Right cardiac atrium (tissue), 5 donors: ENCODE measurements around the gene RAD9B. TPM values are rescaled to one million over a fixed set of nuclear protein-coding genes. Genes with fewer than 3 reads are reported as not detected.
"Not testable (repeated sequence)": the region's sequence is repeated elsewhere in the genome, so short reads cannot be mapped to it uniquely, and the experiment has no call there.

Source experiments
- ATAC-seq, 2 donors: fragments of 200-7000 bp; cut with Tn5 transposase; one replicate each; pipeline versions ENCODE4 v1.8.0 to v1.9.1; 2020; ENCODE audit warnings: moderate library complexity in 2 of 2, mild to moderate bottlenecking in 1 of 2
- DNase-seq, 3 donors: peaks; one replicate each; pipeline ENCODE4 v3.0.0-alpha.2; 2020
- H3K27ac ChIP-seq: one replicate; pipeline ENCODE4 v1.5.1; 2013; ENCODE audit warnings: mild to moderate bottlenecking, low read length, control low read depth, moderate library complexity
- H3K27me3 ChIP-seq: one replicate; pipeline ENCODE4 v1.6.1; 2013; ENCODE audit not compliant: control insufficient read depth, insufficient read depth
- H3K4me1 ChIP-seq: one replicate; pipeline ENCODE4 v1.6.1; 2013; ENCODE audit warnings: low read length; ENCODE audit not compliant: control insufficient read depth, insufficient read depth
- H3K4me3 ChIP-seq: one replicate; pipeline ENCODE4 v1.5.1; 2013; ENCODE audit warnings: low read length, control low read depth
- H3K9me3 ChIP-seq: one replicate; pipeline ENCODE4 v1.6.1; 2013; ENCODE audit warnings: low read length; ENCODE audit not compliant: control insufficient read depth
- WGBS: extraction: QIAGEN DNeasy Blood & Tissue Kit; methylation state at CpG from one replicate; pipeline ENCODE4 v1.1.7; 2013; 5-methylcytosine and 5-hydroxymethylcytosine counted together
- intact Hi-C, 4 donors: fragments of 100-400 bp; cut with DNase I; formaldehyde crosslinking; loops; one replicate each; pipeline versions ENCODE4 v1.11.0 to v1.14.0; 2022 to 2023
- long read RNA-seq, 4 donors: library from polyadenylated mRNA; unstranded; transcript quantifications; one replicate each; pipeline ENCODE4 v2.0.0, GENCODE V29; 2020 to 2021
- polyA plus RNA-seq: library from polyadenylated mRNA; stranded (reverse); fragments of 200-250 nt; gene quantifications from one replicate; pipeline ENCODE4 v1.2.3, GENCODE V29; 2013
- total RNA-seq, 4 donors: library from RNA; stranded (reverse); fragmentation: NEBNext Ultra II Directional; extraction: Animal tissue kit (Norgen Biotek cat#: 25700); gene quantifications; one replicate each; pipeline ENCODE4 v1.2.1, GENCODE V29; 2021
- donor health status: healthy with polysubstance abuse.
- donor health status: DM: no; HTN: yes; CAD: no.
- donor health status: DM: no; HTN: no; CAD: no.
- donor health status: DM: no; HTN: yes; CAD: no; lungs with severe emphysema.
- donor health status: DM: yes; HTN: yes; CAD: no.

Gene RAD9B
- total RNA-seq (1 to 10 TPM in 3 of 4 donors, under 1 TPM in 1; 0.82 to 3.8 (median 1.8) TPM), polyA plus RNA-seq (0.36 TPM)
- long read RNA-seq, donor 1, partial matches to known transcripts = 0 of 1 reads
- long read RNA-seq, donor 1, other reads (novel, unspliced or antisense) = 1 of 1 reads
- long read RNA-seq, donor 2 = 0 reads
- long read RNA-seq, donor 3, partial matches to known transcripts = 1 of 7 reads
- long read RNA-seq, donor 3, other reads (novel, unspliced or antisense) = 5 of 7 reads
- long read RNA-seq, donor 4, partial matches to known transcripts = 0 of 1 reads
- long read RNA-seq, donor 4, other reads (novel, unspliced or antisense) = 1 of 1 reads

- DNase-seq (peak; percentile 98 to 99 (median 99)), ATAC-seq (peak; percentile 98 to 99)
- no peaks in the 10 kb centered on the region for H3K9me3 ChIP-seq
- 7% methylated on average over 61 of the region's 61 CpGs for WGBS
- H3K27me3 ChIP-seq = no peaks in the 10 kb centered on the region
- peak within 1 kb of the TSS; percentile 86 for H3K4me3 ChIP-seq
- intact Hi-C loops = loop anchor here in 1 of 4 donors (10.0 kb wide), 1 partner anchor 323 kb away; no protein-coding TSS in a partner anchor
- H3K27ac ChIP-seq = peak within 1 kb of the TSS; percentile 65
- H3K4me1 ChIP-seq = peaks cover 3% of the 10 kb centered on the region
Measured at GRCh38 chr12:110501752-110502738, at the start of gene RAD9B, which contains the start of gene VPS29. RAD9B (plus strand) TSS chr12:110502331; CDS start chr12:110502338, 7 bp downstream. VPS29 (minus strand) TSS chr12:110502111; CDS start chr12:110502051, 60 bp downstream.

DNA sequence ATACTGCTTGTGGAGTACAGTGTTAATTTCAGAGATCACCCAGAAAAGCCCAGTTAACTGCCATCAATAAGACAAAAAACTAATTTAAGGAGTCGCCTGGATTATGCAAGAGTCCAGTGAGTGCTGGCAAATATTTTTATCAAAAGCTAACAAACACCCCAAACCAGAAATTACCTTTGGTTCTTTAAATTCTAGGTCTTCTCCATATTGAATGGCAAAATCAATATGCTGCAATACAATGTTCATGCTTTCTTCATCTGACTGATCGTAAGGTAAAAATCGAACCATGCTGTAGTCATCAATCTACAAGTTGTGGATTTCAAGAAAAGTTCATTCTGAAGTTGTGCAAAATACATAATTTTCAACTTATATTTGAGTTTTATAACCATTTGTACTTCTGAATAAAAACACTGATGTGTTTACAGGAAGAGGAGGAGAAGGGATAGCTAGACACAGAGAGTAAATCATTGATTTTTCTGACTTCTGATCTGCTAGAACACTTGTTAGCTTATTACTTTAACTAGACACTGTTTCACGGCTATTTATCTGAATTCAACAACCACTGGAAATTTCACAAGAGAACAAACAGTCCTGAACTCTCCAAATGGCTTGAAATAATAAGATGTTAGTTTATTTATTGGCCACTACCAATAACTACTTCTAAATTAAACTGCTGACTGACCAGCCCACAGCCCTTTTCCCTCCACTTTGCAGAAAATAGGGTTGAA lies 48.4 kb upstream of the RAD9B start:
- intact Hi-C loops = loop anchor here in 1 of 4 donors (10.0 kb wide), 1 partner anchor 151 kb away; no protein-coding TSS in a partner anchor
- DNase-seq (no peak), ATAC-seq (no peak)
- WGBS = 94% methylated on average over 4 of the region's 4 CpGs
- Histone ChIP-seq H3K4me3 (no peak overlapping the region), H3K4me1 (peaks cover 2% of the 10 kb centered on the region), H3K27ac (no peak overlapping the region), H3K27me3 (no peaks in the 10 kb centered on the region), H3K9me3 (no peaks in the 10 kb centered on the region)

- intact Hi-C loops = loop anchor here in 1 of 4 donors (10.0 kb wide), 1 partner anchor 146 kb away; no protein-coding TSS in a partner anchor
- WGBS = 88% methylated on average over 4 of the region's 4 CpGs
- DNase-seq = no peak
- H3K27me3 ChIP-seq = no peaks in the 10 kb centered on the region
- no peak overlapping the region for H3K4me3 ChIP-seq
- H3K9me3 ChIP-seq = no peaks in the 10 kb centered on the region
- H3K27ac ChIP-seq = no peak overlapping the region
- no peaks in the 10 kb centered on the region for H3K4me1 ChIP-seq
- no peak for ATAC-seq
Measured at GRCh38 chr12:110458756-110459155, 43.4 kb upstream of the RAD9B start.

GRCh38 chr12:110461189-110461588 lies 40.9 kb upstream of the RAD9B start:
- ATAC-seq, H3K27ac ChIP-seq, DNase-seq, H3K27me3 ChIP-seq, H3K9me3 ChIP-seq, intact Hi-C loops, H3K4me1 ChIP-seq, H3K4me3 ChIP-seq: not testable (repeated sequence)
- WGBS = 90% methylated on average over 5 of the region's 5 CpGs

DNA sequence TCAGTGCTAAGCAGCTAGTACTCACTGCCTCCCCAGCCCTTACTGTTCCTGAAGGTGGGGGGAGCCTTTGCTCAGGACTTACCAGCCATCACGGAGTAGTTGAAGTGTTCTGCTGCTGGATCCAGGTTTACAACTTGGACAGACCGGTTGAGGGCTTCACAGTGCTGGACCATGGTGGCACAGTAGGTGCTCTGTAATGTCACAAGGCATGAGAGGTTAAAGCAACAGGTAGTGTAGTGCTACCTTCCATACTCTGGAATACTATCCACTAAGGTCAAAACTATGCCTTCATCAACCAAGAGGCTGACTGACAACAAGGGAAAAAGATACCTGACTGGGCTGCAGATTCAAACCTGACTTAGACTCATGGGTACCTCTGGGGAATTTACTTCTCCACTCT lies 37.1 kb upstream of the RAD9B start:
- intact Hi-C loops = no loop called here
- Histone ChIP-seq H3K27ac (no peak overlapping the region), H3K27me3 (no peaks in the 10 kb centered on the region), H3K4me1 (no peaks in the 10 kb centered on the region), H3K9me3 (no peaks in the 10 kb centered on the region), H3K4me3 (no peak overlapping the region)
- no peak for ATAC-seq
- no peak for DNase-seq
- WGBS = 88% methylated on average over 2 of the region's 2 CpGs

DNA sequence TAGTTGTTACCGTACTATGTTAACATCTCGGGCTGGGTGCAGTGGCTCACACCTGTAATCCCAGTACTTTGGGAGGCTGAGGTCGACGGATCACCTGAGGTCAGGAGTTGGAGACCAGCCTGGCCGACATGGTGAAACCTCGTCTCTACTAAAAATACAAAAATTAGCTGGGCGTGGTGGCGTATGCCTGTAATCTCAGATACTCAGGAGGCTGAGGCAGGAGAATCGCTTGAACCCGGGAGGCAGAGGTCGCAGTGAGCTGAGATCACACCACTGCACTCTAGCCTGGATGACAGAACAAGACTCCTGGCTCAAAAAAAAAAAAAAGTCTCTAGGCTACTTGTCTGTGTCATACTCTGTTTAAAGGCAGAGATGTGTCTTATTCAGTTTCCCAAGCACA lies 36.4 kb upstream of the RAD9B start:
- H3K4me1 ChIP-seq, H3K27ac ChIP-seq, ATAC-seq, H3K9me3 ChIP-seq, H3K4me3 ChIP-seq, H3K27me3 ChIP-seq, intact Hi-C loops, DNase-seq: not testable (repeated sequence)
- 91% methylated on average over 11 of the region's 11 CpGs for WGBS

- Histone ChIP-seq H3K4me1 (no peaks in the 10 kb centered on the region), H3K9me3 (no peaks in the 10 kb centered on the region), H3K27ac (no peak overlapping the region), H3K4me3 (no peak overlapping the region), H3K27me3 (no peaks in the 10 kb centered on the region)
- no peak for ATAC-seq
- no peak for DNase-seq
- 78% methylated on average over 5 of the region's 5 CpGs for WGBS
- intact Hi-C loops = no loop called here
Measured at GRCh38 chr12:110466791-110467190, 35.3 kb upstream of the RAD9B start.

DNA sequence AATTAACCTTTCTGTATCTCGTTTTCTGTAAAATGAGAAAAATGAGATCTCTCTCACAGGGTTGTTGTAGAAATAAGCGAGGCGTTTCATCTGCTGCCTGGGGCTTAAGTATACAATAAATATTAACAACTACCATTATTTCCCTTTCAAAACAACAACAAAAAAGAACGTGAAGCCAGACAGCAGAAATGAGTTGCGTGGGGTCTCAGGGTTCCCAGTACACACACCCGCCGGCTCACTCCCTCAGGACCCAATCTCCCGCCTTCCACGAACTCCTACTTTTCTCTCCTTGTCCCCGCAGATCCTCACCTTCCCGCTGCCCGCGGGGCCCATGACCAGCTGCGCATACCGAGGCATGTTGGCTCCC lies 34.3 kb upstream of the RAD9B start:
- DNase-seq (no peak), ATAC-seq (no peak)
- Histone ChIP-seq H3K4me1 (no peaks in the 10 kb centered on the region), H3K4me3 (peak overlapping the region; percentile 69), H3K27ac (peak overlapping the region; percentile 16), H3K27me3 (no peaks in the 10 kb centered on the region), H3K9me3 (no peaks in the 10 kb centered on the region)
- under 1% methylated on average over 15 of the region's 15 CpGs for WGBS
- intact Hi-C loops = no loop called here

- intact Hi-C loops = no loop called here
- peak; percentile 96 for ATAC-seq
- no peaks in the 10 kb centered on the region for H3K4me1 ChIP-seq
- H3K27me3 ChIP-seq = no peaks in the 10 kb centered on the region
- H3K27ac ChIP-seq = peak within 1 kb of the TSS; percentile 91
- no peaks in the 10 kb centered on the region for H3K9me3 ChIP-seq
- under 1% methylated on average over 78 of the region's 78 CpGs for WGBS
- H3K4me3 ChIP-seq = peak within 1 kb of the TSS; percentile 69
- peak; percentile 97 to 98 (median 98) for DNase-seq
Measured at GRCh38 chr12:110468214-110469048, 33.7 kb upstream of the RAD9B start, which contains the start of the genes FAM216A and GPN3. FAM216A (plus strand) TSS chr12:110468845; CDS start chr12:110468876, 31 bp downstream. GPN3 (minus strand) TSS chr12:110468257; CDS start chr12:110468203, 54 bp downstream.

DNA sequence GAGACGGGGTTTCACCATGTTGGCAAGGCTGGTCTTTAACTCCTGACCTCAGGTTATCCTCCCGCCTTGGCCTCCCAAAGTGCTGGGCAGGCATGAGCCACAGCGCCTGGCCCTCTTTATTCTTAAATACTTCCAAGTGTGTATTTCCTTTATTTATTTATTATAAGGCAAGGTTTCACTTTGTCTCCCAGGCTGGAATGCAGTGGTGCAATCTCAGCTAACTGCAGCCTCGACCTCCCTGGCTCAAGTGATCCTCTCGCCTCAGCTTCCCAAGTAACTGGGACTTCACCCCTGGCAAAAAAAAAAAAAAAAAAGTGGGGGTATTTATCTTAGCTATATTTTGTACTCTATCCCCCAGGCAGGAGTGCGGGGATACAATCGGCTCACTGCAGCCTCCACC lies 26.7 kb upstream of the RAD9B start:
- no peak overlapping the region for H3K4me3 ChIP-seq
- no peak overlapping the region for H3K27ac ChIP-seq
- H3K27me3 ChIP-seq = no peaks in the 10 kb centered on the region
- ATAC-seq = no peak
- over 99% methylated on average over 7 of the region's 7 CpGs for WGBS
- H3K9me3 ChIP-seq = no peaks in the 10 kb centered on the region
- DNase-seq = no peak
- intact Hi-C loops = no loop called here
- H3K4me1 ChIP-seq = no peaks in the 10 kb centered on the region
